Measurements from ENCODE around the gene LRBA.

The LRBA gene

GRCh38 chr4:150327262-150327780 is 687.8 kb downstream of the LRBA start:
- TF ChIP-seq, protein P1, sequence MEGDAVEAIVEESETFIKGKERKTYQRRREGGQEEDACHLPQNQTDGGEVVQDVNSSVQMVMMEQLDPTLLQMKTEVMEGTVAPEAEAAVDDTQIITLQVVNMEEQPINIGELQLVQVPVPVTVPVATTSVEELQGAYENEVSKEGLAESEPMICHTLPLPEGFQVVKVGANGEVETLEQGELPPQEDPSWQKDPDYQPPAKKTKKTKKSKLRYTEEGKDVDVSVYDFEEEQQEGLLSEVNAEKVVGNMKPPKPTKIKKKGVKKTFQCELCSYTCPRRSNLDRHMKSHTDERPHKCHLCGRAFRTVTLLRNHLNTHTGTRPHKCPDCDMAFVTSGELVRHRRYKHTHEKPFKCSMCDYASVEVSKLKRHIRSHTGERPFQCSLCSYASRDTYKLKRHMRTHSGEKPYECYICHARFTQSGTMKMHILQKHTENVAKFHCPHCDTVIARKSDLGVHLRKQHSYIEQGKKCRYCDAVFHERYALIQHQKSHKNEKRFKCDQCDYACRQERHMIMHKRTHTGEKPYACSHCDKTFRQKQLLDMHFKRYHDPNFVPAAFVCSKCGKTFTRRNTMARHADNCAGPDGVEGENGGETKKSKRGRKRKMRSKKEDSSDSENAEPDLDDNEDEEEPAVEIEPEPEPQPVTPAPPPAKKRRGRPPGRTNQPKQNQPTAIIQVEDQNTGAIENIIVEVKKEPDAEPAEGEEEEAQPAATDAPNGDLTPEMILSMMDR (IDR thresholded peaks at IDR 0.05; ENCODE audit: control insufficient read depth, insufficient read depth, low read depth, low read length, missing control alignments) = no peak
- no peak for DNase-seq (ENCODE audit: low read depth)

GRCh38 chr4:150325872-150326271 is 689.2 kb downstream of the LRBA start:
- TF ChIP-seq, protein P1 (IDR thresholded peaks at IDR 0.05; ENCODE audit: control insufficient read depth, insufficient read depth, low read depth, low read length, missing control alignments) = no peak
- no peak overlapping the region for H3K4me3 ChIP-seq (ENCODE audit: control insufficient read depth, low read depth, low read length)
- no peak for DNase-seq (ENCODE audit: low read depth)

More at GRCh38 chr4:150327262-150327780, 687.8 kb downstream of the LRBA start:
- H3K4me3 ChIP-seq (ENCODE audit: control insufficient read depth, low read depth, low read length) = no peak overlapping the region

GRCh38 chr4:150323406-150324325 is 691.4 kb downstream of the LRBA start:
- TF ChIP-seq, protein P1 (IDR thresholded peaks at IDR 0.05; ENCODE audit: control insufficient read depth, insufficient read depth, low read depth, low read length, missing control alignments) = no peak
- DNase-seq (ENCODE audit: low read depth) = no peak
- H3K4me3 ChIP-seq (ENCODE audit: control insufficient read depth, low read depth, low read length) = no peak overlapping the region

GRCh38 chr4:150322646-150323045 is 692.4 kb downstream of the LRBA start:
- H3K4me3 ChIP-seq (ENCODE audit: control insufficient read depth, low read depth, low read length) = no peak overlapping the region
- DNase-seq (ENCODE audit: low read depth) = no peak
- TF ChIP-seq, protein P1 (IDR thresholded peaks at IDR 0.05; ENCODE audit: control insufficient read depth, insufficient read depth, low read depth, low read length, missing control alignments) = no peak

DNA sequence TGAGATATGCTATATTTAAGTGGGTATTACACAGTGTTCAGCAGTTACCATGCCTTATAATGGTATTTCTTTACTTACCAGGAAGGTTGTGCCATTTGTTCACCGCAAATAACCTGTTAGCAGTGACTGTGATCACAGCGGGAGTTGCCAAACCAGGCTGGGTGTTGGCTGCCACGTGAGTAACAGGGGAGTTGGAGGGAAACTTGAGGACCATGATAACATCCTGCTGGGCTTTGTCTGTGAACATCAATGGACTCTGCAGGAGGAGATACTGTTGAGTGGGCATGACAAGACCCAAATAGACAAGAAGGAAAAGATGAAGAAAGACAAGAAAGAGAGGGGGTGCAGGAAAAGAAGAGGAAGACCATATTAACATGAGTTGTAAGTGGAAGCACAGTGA is 694.0 kb downstream of the LRBA start:
- DNase-seq (ENCODE audit: low read depth) = no peak
- no peak overlapping the region for H3K4me3 ChIP-seq (ENCODE audit: control insufficient read depth, low read depth, low read length)
- TF ChIP-seq, protein P1 (IDR thresholded peaks at IDR 0.05; ENCODE audit: control insufficient read depth, insufficient read depth, low read depth, low read length, missing control alignments) = no peak

GRCh38 chr4:150318971-150319370 is 696.1 kb downstream of the LRBA start:
- TF ChIP-seq, protein P1 (IDR thresholded peaks at IDR 0.05; ENCODE audit: control insufficient read depth, insufficient read depth, low read depth, low read length, missing control alignments) = no peak
- no peak overlapping the region for H3K4me3 ChIP-seq (ENCODE audit: control insufficient read depth, low read depth, low read length)
- no peak for DNase-seq (ENCODE audit: low read depth)
